ENCODE data around the gene SAMHD1.

GRCh38 chr20:36878941-36879340, 72.6 kb downstream of the SAMHD1 start:
- TF ChIP-seq, protein P1, sequence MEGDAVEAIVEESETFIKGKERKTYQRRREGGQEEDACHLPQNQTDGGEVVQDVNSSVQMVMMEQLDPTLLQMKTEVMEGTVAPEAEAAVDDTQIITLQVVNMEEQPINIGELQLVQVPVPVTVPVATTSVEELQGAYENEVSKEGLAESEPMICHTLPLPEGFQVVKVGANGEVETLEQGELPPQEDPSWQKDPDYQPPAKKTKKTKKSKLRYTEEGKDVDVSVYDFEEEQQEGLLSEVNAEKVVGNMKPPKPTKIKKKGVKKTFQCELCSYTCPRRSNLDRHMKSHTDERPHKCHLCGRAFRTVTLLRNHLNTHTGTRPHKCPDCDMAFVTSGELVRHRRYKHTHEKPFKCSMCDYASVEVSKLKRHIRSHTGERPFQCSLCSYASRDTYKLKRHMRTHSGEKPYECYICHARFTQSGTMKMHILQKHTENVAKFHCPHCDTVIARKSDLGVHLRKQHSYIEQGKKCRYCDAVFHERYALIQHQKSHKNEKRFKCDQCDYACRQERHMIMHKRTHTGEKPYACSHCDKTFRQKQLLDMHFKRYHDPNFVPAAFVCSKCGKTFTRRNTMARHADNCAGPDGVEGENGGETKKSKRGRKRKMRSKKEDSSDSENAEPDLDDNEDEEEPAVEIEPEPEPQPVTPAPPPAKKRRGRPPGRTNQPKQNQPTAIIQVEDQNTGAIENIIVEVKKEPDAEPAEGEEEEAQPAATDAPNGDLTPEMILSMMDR (IDR thresholded peaks at IDR 0.05) = no peak
- TF ChIP-seq EP300 (IDR thresholded peaks at IDR 0.05) = no peak

Data from esophagus muscularis mucosa (tissue), 3 donors.